ENCODE results near the gene PCDHB9.
"Not testable (repeated sequence)": the region's sequence is repeated elsewhere in the genome, so short reads cannot be mapped to it uniquely, and the experiment has no call there.

PCDHB9 gene

DNA sequence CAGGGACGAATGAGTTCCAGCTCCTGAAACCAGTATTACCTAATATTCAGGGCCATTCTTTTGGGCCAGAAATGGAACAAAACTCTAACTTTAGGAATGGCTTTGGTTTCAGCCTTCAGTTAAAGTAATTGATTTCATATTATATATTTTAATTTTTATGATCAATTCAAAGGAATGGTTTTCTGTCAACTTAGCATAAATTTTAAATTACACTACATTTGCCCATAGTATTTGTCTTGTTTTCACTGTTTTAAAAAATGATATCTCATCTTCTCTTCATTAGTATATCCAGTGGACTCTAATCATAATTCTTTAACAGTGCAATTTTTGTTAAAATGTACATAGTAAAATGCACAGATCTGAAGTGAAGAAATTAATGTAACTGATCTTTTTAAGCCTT is 6.6 kb upstream of the PCDHB9 start:
- H3K27ac ChIP-seq (ENCODE audit: low read depth, low read length) = no peak overlapping the region
- H3K9me2 ChIP-seq (replicated peaks; ENCODE audit: control insufficient read depth, low read length) = no peaks in the 10 kb centered on the region
- H4K20me1 ChIP-seq (ENCODE audit: control insufficient read depth, insufficient read depth, low read depth, low read length) = no peaks in the 10 kb centered on the region
- no peaks in the 10 kb centered on the region for H3K9me3 ChIP-seq (ENCODE audit: control insufficient read depth, insufficient read depth, low read length)
- H3K4me2 ChIP-seq (ENCODE audit: low read length) = no peak overlapping the region
- H3F3A ChIP-seq (ENCODE audit: control insufficient read depth, insufficient read depth) = no peaks in the 10 kb centered on the region
- H3K27me3 ChIP-seq (ENCODE audit: control insufficient read depth, low read length) = no peaks in the 10 kb centered on the region
- no peak overlapping the region for H3K4me3 ChIP-seq (ENCODE audit: low read length)
- H3K4me1 ChIP-seq (ENCODE audit: control insufficient read depth, low read length) = no peaks in the 10 kb centered on the region
- no peaks in the 10 kb centered on the region for H3K36me3 ChIP-seq (ENCODE audit: control insufficient read depth, low read length)
- TF ChIP-seq, protein P1, sequence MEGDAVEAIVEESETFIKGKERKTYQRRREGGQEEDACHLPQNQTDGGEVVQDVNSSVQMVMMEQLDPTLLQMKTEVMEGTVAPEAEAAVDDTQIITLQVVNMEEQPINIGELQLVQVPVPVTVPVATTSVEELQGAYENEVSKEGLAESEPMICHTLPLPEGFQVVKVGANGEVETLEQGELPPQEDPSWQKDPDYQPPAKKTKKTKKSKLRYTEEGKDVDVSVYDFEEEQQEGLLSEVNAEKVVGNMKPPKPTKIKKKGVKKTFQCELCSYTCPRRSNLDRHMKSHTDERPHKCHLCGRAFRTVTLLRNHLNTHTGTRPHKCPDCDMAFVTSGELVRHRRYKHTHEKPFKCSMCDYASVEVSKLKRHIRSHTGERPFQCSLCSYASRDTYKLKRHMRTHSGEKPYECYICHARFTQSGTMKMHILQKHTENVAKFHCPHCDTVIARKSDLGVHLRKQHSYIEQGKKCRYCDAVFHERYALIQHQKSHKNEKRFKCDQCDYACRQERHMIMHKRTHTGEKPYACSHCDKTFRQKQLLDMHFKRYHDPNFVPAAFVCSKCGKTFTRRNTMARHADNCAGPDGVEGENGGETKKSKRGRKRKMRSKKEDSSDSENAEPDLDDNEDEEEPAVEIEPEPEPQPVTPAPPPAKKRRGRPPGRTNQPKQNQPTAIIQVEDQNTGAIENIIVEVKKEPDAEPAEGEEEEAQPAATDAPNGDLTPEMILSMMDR (IDR thresholded peaks at IDR 0.05; ENCODE audit: low read depth, low read length, poor library complexity, severe bottlenecking) = no peak
- TF ChIP-seq EZH2phosphoT487 (IDR thresholded peaks at IDR 0.05; ENCODE audit: borderline replicate concordance, low read length) = no peak
- H3K79me2 ChIP-seq (ENCODE audit: control insufficient read depth, low read length) = no peaks in the 10 kb centered on the region

DNA sequence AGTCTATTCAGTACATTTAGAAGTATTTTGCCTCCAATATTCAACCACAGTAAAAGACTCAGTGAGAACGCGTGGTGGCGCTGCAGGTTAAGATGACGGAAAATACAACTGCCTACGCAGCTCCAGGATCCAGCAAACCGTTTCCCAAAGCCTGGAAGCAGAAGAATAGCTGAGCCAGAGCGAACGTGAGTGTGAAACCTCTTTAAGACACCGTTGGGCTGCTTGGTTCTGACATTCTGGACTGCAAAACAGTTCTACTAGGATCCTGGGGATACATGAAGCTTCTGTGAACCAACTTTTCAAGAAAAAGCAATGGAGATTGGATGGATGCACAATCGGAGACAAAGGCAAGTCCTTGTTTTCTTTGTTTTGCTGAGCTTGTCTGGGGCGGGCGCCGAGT is 4.7 kb upstream of the PCDHB9 start, which contains the start of gene PCDHB16:
TSS of gene PCDHB16 (plus strand) at position 140 of the 400 bp plus-strand sequence. CDS start at position 313, 173 bp downstream.
- Histone ChIP-seq H3F3A (ENCODE audit: control insufficient read depth, insufficient read depth) (no peaks in the 10 kb centered on the region), H3K79me2 (ENCODE audit: control insufficient read depth, low read length) (no peaks in the 10 kb centered on the region), H3K4me3 (ENCODE audit: low read length) (no peak within 1 kb of the TSS), H3K4me1 (ENCODE audit: control insufficient read depth, low read length) (0 out of 2 replicates have a peak, but pooled peaks cover 3% of the 10 kb centered on the region), H3K36me3 (ENCODE audit: control insufficient read depth, low read length) (no peaks in the 10 kb centered on the region), H3K27me3 (ENCODE audit: control insufficient read depth, low read length) (no peaks in the 10 kb centered on the region), H3K4me2 (ENCODE audit: low read length) (no peak within 1 kb of the TSS), H3K9me2 (replicated peaks; ENCODE audit: control insufficient read depth, low read length) (no peaks in the 10 kb centered on the region), H3K27ac (ENCODE audit: low read depth, low read length) (no peak within 1 kb of the TSS), H3K9me3 (ENCODE audit: control insufficient read depth, insufficient read depth, low read length) (no peaks in the 10 kb centered on the region), H4K20me1 (ENCODE audit: control insufficient read depth, insufficient read depth, low read depth, low read length) (no peaks in the 10 kb centered on the region)
- TF ChIP-seq EZH2phosphoT487 (IDR thresholded peaks at IDR 0.05; ENCODE audit: borderline replicate concordance, low read length) = no peak
- TF ChIP-seq, protein P1 (IDR thresholded peaks at IDR 0.05; ENCODE audit: low read depth, low read length, poor library complexity, severe bottlenecking) = peak; percentile 78

DNA sequence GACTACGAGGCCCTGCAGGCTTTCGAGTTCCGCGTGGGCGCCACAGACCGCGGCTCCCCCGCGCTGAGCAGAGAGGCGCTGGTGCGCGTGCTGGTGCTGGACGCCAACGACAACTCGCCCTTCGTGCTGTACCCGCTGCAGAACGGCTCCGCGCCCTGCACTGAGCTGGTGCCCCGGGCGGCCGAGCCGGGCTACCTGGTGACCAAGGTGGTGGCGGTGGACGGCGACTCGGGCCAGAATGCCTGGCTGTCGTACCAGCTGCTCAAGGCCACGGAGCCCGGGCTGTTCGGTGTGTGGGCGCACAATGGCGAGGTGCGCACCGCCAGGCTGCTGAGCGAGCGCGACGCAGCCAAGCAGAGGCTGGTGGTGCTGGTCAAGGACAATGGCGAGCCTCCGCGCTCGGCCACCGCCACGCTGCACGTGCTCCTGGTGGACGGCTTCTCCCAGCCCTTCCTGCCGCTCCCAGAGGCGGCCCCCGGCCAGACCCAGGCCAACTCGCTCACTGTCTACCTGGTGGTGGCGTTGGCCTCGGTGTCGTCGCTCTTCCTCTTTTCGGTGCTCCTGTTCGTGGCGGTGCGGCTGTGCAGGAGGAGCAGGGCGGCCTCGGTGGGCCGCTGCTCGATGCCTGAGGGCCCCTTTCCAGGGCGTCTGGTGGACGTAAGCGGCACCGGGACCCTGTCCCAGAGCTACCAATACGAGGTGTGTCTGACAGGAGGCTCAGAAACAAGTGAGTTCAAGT is 2.7 kb upstream of the PCDHB9 start:
- H3F3A ChIP-seq (ENCODE audit: control insufficient read depth, insufficient read depth); H3K9me2 ChIP-seq (replicated peaks; ENCODE audit: control insufficient read depth, low read length); H3K79me2 ChIP-seq (ENCODE audit: control insufficient read depth, low read length); H3K4me1 ChIP-seq (ENCODE audit: control insufficient read depth, low read length); H3K4me3 ChIP-seq (ENCODE audit: low read length); H3K9me3 ChIP-seq (ENCODE audit: control insufficient read depth, insufficient read depth, low read length); H3K4me2 ChIP-seq (ENCODE audit: low read length); H3K36me3 ChIP-seq (ENCODE audit: control insufficient read depth, low read length); H4K20me1 ChIP-seq (ENCODE audit: control insufficient read depth, insufficient read depth, low read depth, low read length); H3K27me3 ChIP-seq (ENCODE audit: control insufficient read depth, low read length); H3K27ac ChIP-seq (ENCODE audit: low read depth, low read length): not testable (repeated sequence)

DNA sequence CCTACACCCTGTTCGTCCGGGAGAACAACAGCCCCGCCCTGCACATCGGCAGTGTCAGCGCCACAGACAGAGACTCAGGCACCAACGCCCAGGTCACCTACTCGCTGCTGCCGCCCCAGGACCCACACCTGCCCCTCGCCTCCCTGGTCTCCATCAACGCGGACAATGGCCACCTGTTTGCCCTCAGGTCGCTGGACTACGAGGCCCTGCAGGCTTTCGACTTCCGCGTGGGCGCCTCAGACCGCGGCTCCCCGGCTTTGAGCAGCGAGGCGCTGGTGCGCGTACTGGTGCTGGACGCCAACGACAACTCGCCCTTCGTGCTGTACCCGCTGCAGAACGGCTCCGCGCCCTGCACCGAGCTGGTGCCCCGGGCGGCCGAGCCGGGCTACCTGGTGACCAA is 1.7 kb downstream of the PCDHB9 start:
- not testable (repeated sequence) for H3K9me3 ChIP-seq (ENCODE audit: control insufficient read depth, insufficient read depth, low read length); H3K4me2 ChIP-seq (ENCODE audit: low read length); H4K20me1 ChIP-seq (ENCODE audit: control insufficient read depth, insufficient read depth, low read depth, low read length); H3K4me3 ChIP-seq (ENCODE audit: low read length); H3K36me3 ChIP-seq (ENCODE audit: control insufficient read depth, low read length); H3K27ac ChIP-seq (ENCODE audit: low read depth, low read length); H3K4me1 ChIP-seq (ENCODE audit: control insufficient read depth, low read length); H3K9me2 ChIP-seq (replicated peaks; ENCODE audit: control insufficient read depth, low read length); H3K27me3 ChIP-seq (ENCODE audit: control insufficient read depth, low read length); H3F3A ChIP-seq (ENCODE audit: control insufficient read depth, insufficient read depth); H3K79me2 ChIP-seq (ENCODE audit: control insufficient read depth, low read length)

DNA sequence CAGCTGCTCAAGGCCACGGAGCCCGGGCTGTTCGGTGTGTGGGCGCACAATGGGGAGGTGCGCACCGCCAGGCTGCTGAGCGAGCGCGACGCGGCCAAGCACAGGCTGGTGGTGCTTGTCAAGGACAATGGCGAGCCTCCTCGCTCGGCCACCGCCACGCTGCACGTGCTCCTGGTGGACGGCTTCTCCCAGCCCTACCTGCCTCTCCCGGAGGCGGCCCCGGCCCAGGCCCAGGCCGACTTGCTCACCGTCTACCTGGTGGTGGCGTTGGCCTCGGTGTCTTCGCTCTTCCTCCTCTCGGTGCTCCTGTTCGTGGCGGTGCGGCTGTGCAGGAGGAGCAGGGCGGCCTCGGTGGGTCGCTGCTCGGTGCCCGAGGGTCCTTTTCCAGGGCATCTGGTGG is 2.2 kb downstream of the PCDHB9 start:
- H4K20me1 ChIP-seq (ENCODE audit: control insufficient read depth, insufficient read depth, low read depth, low read length); H3K9me3 ChIP-seq (ENCODE audit: control insufficient read depth, insufficient read depth, low read length); H3K79me2 ChIP-seq (ENCODE audit: control insufficient read depth, low read length); H3F3A ChIP-seq (ENCODE audit: control insufficient read depth, insufficient read depth); H3K36me3 ChIP-seq (ENCODE audit: control insufficient read depth, low read length); H3K27ac ChIP-seq (ENCODE audit: low read depth, low read length); H3K4me2 ChIP-seq (ENCODE audit: low read length); H3K27me3 ChIP-seq (ENCODE audit: control insufficient read depth, low read length); H3K4me3 ChIP-seq (ENCODE audit: low read length); H3K9me2 ChIP-seq (replicated peaks; ENCODE audit: control insufficient read depth, low read length); H3K4me1 ChIP-seq (ENCODE audit: control insufficient read depth, low read length): not testable (repeated sequence)
